Right atrium auricular region (tissue), 2 donors: ENCODE results near the gene GSTA4. TPM values are rescaled to one million over a fixed set of nuclear protein-coding genes. Genes with fewer than 3 reads are reported as not detected.
"Not testable (repeated sequence)": the region's sequence is repeated elsewhere in the genome, so short reads cannot be mapped to it uniquely, and the experiment has no call there.

Experiments
- DNase-seq: peaks from one replicate; pipeline ENCODE4 v3.0.0-alpha.2; 2019; ENCODE audit warnings: low spot score
- H3K27ac ChIP-seq, 2 donors: fragments of 200-600 bp; sonication (generic); 1 replicate in 1 of 2; 2 replicates in 1 of 2; pipeline ENCODE4 v1.5.1; 2016 to 2019
- H3K27me3 ChIP-seq, 2 donors: fragments of 200-600 bp; sonication (generic); one replicate each; pipeline versions ENCODE4 v1.5.1 to v1.6.0; 2017 to 2019
- H3K36me3 ChIP-seq: fragments of 200-600 bp; sonication (generic); one replicate; pipeline ENCODE4 v1.5.1; 2016
- H3K4me1 ChIP-seq, 2 donors: fragments of 200-600 bp; sonication (generic); one replicate each; pipeline versions ENCODE4 v1.5.1 to v1.6.0; 2017 to 2019
- H3K4me3 ChIP-seq, 2 donors: fragments of 200-600 bp; sonication (generic); 1 replicate in 1 of 2; 2 replicates in 1 of 2; pipeline ENCODE4 v1.5.1; 2017 to 2019; ENCODE audit warnings: mild to moderate bottlenecking in 1 of 2, moderate library complexity in 1 of 2
- H3K9me3 ChIP-seq, 2 donors: fragments of 200-600 bp; sonication (generic); one replicate each; pipeline ENCODE4 v1.5.1; 2019
- total RNA-seq, 2 donors: library from RNA; depleted of rRNA; stranded (reverse); fragments of >200 nt; gene quantifications; one replicate each; pipeline ENCODE4 v1.1.0, GENCODE V29; 2016
- TF ChIP-seq, protein P1 (sequence below), 2 donors: fragments of 200-600 bp; sonication (generic); IDR thresholded peaks; one replicate each; pipeline ENCODE4 v1.5.1; 2019; ENCODE audit warnings: antibody characterized with exemption in 2 of 2

The GSTA4 gene
- total RNA-seq, 2 donors from 2014 or later, result 9.3 to 12.1 TPM

- TF ChIP-seq, protein P1, sequence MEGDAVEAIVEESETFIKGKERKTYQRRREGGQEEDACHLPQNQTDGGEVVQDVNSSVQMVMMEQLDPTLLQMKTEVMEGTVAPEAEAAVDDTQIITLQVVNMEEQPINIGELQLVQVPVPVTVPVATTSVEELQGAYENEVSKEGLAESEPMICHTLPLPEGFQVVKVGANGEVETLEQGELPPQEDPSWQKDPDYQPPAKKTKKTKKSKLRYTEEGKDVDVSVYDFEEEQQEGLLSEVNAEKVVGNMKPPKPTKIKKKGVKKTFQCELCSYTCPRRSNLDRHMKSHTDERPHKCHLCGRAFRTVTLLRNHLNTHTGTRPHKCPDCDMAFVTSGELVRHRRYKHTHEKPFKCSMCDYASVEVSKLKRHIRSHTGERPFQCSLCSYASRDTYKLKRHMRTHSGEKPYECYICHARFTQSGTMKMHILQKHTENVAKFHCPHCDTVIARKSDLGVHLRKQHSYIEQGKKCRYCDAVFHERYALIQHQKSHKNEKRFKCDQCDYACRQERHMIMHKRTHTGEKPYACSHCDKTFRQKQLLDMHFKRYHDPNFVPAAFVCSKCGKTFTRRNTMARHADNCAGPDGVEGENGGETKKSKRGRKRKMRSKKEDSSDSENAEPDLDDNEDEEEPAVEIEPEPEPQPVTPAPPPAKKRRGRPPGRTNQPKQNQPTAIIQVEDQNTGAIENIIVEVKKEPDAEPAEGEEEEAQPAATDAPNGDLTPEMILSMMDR (IDR thresholded peaks at IDR 0.05), result no peak
- Histone ChIP-seq H3K9me3 (no peaks in the 10 kb centered on the region), H3K4me1 (no peaks in the 10 kb centered on the region), H3K27me3 (no peaks in the 10 kb centered on the region), H3K36me3 (peaks cover 92% of the 10 kb centered on the region), H3K4me3 (no peak overlapping the region), H3K27ac (no peak overlapping the region)
- DNase-seq, result no peak
Observed at GRCh38 chr6:53011979-53012378, 16.9 kb upstream of the GSTA4 start.

DNA sequence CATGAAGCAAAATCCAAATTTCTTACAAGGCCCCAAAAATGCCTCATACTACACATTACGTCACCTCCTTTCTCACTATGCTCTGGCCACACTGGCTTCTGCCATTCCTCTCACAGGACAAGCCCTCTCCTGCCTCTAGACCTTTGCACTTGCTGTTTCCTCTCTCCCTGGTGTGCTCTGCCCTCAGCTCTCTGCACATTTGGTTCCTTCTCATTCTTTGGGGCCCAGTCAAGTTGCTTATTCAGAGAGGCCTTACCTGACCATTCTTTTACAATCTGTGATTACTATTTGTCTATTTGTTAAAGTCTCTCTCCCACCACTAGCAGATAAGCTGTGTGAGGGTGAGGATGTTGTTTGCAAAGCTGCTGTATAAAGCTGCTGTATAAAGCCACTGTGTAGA lies 15.4 kb upstream of the GSTA4 start:
- DNase-seq, result no peak
- H3K9me3 ChIP-seq, result no peaks in the 10 kb centered on the region
- no peaks in the 10 kb centered on the region for H3K4me1 ChIP-seq
- TF ChIP-seq, protein P1 (IDR thresholded peaks at IDR 0.05), result no peak
- no peak overlapping the region for H3K27ac ChIP-seq
- H3K27me3 ChIP-seq, result no peaks in the 10 kb centered on the region
- H3K4me3 ChIP-seq, result no peak overlapping the region
- peaks cover 87% of the 10 kb centered on the region for H3K36me3 ChIP-seq

GRCh38 chr6:53009511-53009910 lies 14.4 kb upstream of the GSTA4 start:
- Histone ChIP-seq H3K36me3 (peaks cover 84% of the 10 kb centered on the region), H3K4me1 (no peaks in the 10 kb centered on the region), H3K27ac (no peak overlapping the region), H3K4me3 (no peak overlapping the region), H3K27me3 (no peaks in the 10 kb centered on the region), H3K9me3 (no peaks in the 10 kb centered on the region)
- DNase-seq, result no peak
- TF ChIP-seq, protein P1 (IDR thresholded peaks at IDR 0.05), result no peak

DNA sequence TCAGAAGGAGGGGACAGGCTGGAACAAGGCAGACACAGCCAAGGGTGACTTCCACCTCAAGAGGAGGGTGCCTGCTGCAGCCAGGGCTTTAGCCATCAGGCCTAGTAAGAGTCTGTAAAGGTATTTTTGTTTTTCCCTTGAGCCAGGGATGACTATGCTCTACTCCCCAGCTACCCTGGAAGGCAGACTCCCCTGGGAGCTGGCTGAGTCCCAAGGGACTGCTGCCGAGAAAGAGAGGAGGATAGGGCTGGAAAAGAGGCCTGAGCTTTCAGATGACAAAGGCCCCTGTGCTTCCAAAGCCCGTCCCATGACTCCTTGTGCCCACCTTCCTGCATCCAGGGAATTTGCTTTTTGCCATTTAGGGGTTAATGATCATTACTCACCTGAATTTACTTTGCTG lies 14.0 kb upstream of the GSTA4 start:
- H3K27ac ChIP-seq, result no peak overlapping the region
- DNase-seq, result no peak
- TF ChIP-seq, protein P1 (IDR thresholded peaks at IDR 0.05), result no peak
- no peaks in the 10 kb centered on the region for H3K27me3 ChIP-seq
- no peaks in the 10 kb centered on the region for H3K9me3 ChIP-seq
- H3K4me1 ChIP-seq, result no peaks in the 10 kb centered on the region
- no peak overlapping the region for H3K4me3 ChIP-seq
- H3K36me3 ChIP-seq, result peaks cover 82% of the 10 kb centered on the region

DNA sequence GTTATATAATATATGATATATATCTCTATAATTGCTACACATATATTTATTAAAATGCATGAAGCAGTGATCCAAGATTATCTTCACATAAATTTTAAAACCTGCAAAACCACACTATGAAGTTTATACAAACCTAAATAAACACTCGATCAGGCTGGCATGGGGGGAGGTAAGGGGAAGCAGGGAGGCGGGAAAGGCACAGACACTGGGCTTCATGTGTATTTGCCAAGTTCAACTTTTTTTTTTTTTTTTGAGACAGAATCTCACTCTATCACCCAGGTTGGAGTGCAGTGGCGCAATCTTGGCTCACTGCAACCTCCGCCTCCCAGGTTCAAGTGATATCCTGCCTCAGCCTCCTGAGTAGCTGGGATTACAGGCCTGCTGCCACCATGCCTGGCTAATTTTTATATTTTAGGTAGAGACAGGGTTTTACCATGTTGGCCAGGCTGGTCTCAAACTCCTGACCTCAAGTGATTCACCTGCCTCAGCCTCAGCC lies 13.2 kb upstream of the GSTA4 start:
- H3K36me3 ChIP-seq, result peaks cover 80% of the 10 kb centered on the region
- not testable (repeated sequence) for H3K4me3 ChIP-seq, H3K9me3 ChIP-seq, DNase-seq, H3K27me3 ChIP-seq, H3K4me1 ChIP-seq, H3K27ac ChIP-seq

- no peak overlapping the region for H3K4me3 ChIP-seq
- H3K4me1 ChIP-seq, result no peaks in the 10 kb centered on the region
- H3K36me3 ChIP-seq, result peaks cover 55% of the 10 kb centered on the region
- TF ChIP-seq, protein P1 (IDR thresholded peaks at IDR 0.05), result no peak
- H3K27ac ChIP-seq, result no peak overlapping the region
- no peak for DNase-seq
- H3K27me3 ChIP-seq, result no peaks in the 10 kb centered on the region
- H3K9me3 ChIP-seq, result no peaks in the 10 kb centered on the region
Observed at GRCh38 chr6:53005663-53006250, 10.7 kb upstream of the GSTA4 start.
